Skeletal muscle satellite cell (primary cell): ENCODE results near the gene RTN4RL2.

ENCODE experiments used
- H3K27me3 ChIP-seq: 2 replicates; pipeline ENCODE4 v1.7.0; 2013; ENCODE audit warnings: low read length; ENCODE audit not compliant: control insufficient read depth, insufficient read depth
- H3K36me3 ChIP-seq: 2 replicates; pipeline ENCODE4 v1.7.0; 2013; ENCODE audit warnings: mild to moderate bottlenecking, control low read depth, low read length; ENCODE audit not compliant: insufficient read depth
- H3K4me1 ChIP-seq: 2 replicates; pipeline ENCODE4 v1.7.0; 2013; ENCODE audit warnings: low read length; ENCODE audit not compliant: control insufficient read depth, insufficient read depth
- H3K4me2 ChIP-seq: 2 replicates; pipeline ENCODE4 v1.7.0; 2013; ENCODE audit warnings: mild to moderate bottlenecking, low read length
- H3K4me3 ChIP-seq: 2 replicates; pipeline ENCODE4 v1.7.0; 2013; ENCODE audit warnings: low read length
- H3K9ac ChIP-seq: 2 replicates; pipeline ENCODE4 v1.7.0; 2013; ENCODE audit warnings: mild to moderate bottlenecking, low read depth, low read length, moderate library complexity
- H3K9me3 ChIP-seq: replicated peaks from 2 replicates; pipeline ENCODE4 v1.7.0; 2013; ENCODE audit warnings: mild to moderate bottlenecking, control low read depth, low read length

RTN4RL2 gene

DNA sequence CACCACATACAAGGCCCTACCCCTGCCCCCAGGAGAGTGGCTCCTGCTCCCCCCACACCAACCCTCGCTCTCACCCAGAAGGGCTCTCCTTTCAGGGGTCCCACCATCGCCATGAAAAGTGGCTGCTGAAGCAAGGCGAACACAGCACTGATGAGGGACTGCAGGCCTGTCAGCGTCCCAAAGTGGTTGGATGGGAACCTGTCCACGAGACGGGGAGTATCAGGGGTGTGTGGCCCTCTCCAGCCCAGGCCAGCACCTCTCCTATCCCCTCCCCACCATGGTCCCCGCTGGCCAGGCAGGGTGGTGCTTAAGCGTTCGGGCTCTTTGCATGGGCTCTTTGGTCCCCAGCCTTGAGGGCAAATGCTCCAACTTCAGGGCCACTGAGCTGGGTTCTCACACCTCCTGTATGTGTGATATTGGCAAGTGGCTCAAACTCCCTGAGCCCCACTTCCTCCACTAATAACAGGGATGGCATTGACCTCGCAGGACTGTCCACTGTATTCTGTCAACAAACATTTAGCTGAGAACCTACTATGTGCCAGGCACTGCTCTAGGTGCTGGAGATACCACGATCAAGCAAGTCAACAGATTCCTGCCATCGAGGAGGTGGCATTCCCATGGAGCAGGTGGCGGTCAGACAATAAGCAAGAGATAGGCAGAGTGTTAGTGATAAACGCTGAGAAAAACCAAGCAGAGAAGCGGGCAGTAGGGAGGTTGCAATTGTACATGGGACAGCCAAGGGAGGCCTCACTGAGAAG lies 26.9 kb downstream of the RTN4RL2 start:
- Histone ChIP-seq H3K27me3 (peaks cover 16% of the 10 kb centered on the region), H3K4me3 (no peak overlapping the region), H3K9ac (no peak overlapping the region), H3K4me1 (peaks cover 10% of the 10 kb centered on the region), H3K36me3 (peaks cover 7% of the 10 kb centered on the region), H3K9me3 (no peaks in the 10 kb centered on the region), H3K4me2 (no peak overlapping the region)

DNA sequence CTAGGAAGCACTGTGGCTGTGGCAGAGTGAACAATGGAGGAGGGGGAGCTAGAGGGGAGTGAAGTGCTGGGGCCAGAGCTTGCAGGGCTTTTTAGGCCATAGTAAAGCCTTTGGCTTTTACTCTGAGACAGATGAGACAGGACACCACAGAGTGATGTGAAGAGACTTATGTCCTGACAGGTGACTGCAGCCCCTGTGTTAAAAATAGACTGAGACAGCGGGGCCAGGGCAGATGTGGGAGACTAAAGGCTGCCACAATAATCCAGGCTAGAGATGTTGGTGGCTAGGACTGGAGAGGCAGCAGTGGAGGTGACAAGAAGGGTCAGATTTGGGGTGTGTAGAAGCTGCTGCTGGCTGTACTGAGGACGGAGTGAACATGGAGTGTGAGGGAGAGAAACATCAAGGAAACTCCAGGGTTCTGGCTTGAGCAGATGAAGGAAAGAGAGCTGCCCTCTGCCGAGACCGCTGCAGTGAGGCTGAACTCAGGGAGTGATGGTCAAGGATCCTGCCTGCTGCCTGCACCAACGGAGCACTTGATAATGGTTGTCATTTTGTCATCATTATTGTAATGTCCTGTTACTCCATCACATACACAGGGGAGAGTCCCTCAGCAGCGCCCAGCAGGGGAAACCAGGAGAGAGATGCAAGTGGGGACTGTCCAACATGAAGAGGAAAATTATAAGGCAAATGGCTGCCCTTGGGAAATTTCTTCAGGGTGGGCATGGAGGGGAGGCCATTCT lies 27.8 kb downstream of the RTN4RL2 start:
- Histone ChIP-seq H3K9me3 (no peaks in the 10 kb centered on the region), H3K27me3 (peaks cover 8% of the 10 kb centered on the region), H3K4me1 (peaks cover 6% of the 10 kb centered on the region), H3K36me3 (peaks cover 7% of the 10 kb centered on the region), H3K4me2 (no peak overlapping the region), H3K9ac (no peak overlapping the region), H3K4me3 (no peak overlapping the region)

GRCh38 chr11:57490456-57491248 lies 30.3 kb downstream of the RTN4RL2 start:
- Histone ChIP-seq H3K36me3 (no peaks in the 10 kb centered on the region), H3K9ac (no peak overlapping the region), H3K4me1 (no peaks in the 10 kb centered on the region), H3K4me3 (no peak overlapping the region), H3K27me3 (no peaks in the 10 kb centered on the region), H3K4me2 (no peak overlapping the region), H3K9me3 (no peaks in the 10 kb centered on the region)

- peaks cover 4% of the 10 kb centered on the region for H3K36me3 ChIP-seq
These were observed 31.2 kb downstream of the RTN4RL2 start for GRCh38 chr11:57491371-57492061.

GRCh38 chr11:57493507-57494503 lies 33.5 kb downstream of the RTN4RL2 start:
- no peak overlapping the region for H3K4me2 ChIP-seq
- H3K9me3 ChIP-seq, result no peaks in the 10 kb centered on the region
- H3K27me3 ChIP-seq, result no peaks in the 10 kb centered on the region
- H3K36me3 ChIP-seq, result peaks cover 4% of the 10 kb centered on the region
- H3K4me3 ChIP-seq, result no peak overlapping the region
- no peaks in the 10 kb centered on the region for H3K4me1 ChIP-seq
- H3K9ac ChIP-seq, result no peak overlapping the region

More at GRCh38 chr11:57491371-57492061, 31.2 kb downstream of the RTN4RL2 start:
- Histone ChIP-seq H3K4me2 (no peak overlapping the region), H3K4me3 (no peak overlapping the region), H3K9me3 (no peaks in the 10 kb centered on the region), H3K9ac (no peak overlapping the region), H3K27me3 (no peaks in the 10 kb centered on the region), H3K4me1 (no peaks in the 10 kb centered on the region)

- no peak overlapping the region for H3K4me3 ChIP-seq
- no peaks in the 10 kb centered on the region for H3K9me3 ChIP-seq
- H3K27me3 ChIP-seq, result no peaks in the 10 kb centered on the region
- no peak overlapping the region for H3K4me2 ChIP-seq
- peaks cover 4% of the 10 kb centered on the region for H3K36me3 ChIP-seq
- peaks cover 12% of the 10 kb centered on the region for H3K4me1 ChIP-seq
- H3K9ac ChIP-seq, result no peak overlapping the region
These were observed 35.9 kb downstream of the RTN4RL2 start for GRCh38 chr11:57496109-57496820.

GRCh38 chr11:57497303-57498247 lies 37.2 kb downstream of the RTN4RL2 start:
- H3K9me3 ChIP-seq, result no peaks in the 10 kb centered on the region
- no peaks in the 10 kb centered on the region for H3K27me3 ChIP-seq
- H3K4me3 ChIP-seq, result no peak overlapping the region
- H3K4me1 ChIP-seq, result peaks cover 12% of the 10 kb centered on the region
- H3K9ac ChIP-seq, result no peak overlapping the region
- no peak overlapping the region for H3K4me2 ChIP-seq
- H3K36me3 ChIP-seq, result peaks cover 4% of the 10 kb centered on the region

DNA sequence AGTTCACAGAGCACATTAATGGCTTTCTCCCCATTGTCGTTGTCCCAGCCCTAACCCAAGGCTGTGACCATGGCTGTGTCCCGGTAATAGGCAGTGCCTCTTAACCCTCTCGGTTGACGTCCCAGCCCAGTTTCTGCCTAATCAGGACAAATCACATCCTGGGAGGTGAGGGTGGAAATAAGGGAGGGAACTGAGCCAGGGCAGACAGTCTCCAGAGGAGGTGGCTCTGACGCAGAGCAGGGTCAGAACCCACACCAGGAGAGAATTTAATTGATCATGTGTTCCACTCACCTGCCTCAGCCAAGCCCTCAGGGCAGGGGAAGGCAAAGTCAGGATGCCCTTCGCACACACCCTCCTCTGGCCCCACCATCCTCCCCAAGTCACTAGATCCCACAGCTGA lies 38.2 kb downstream of the RTN4RL2 start:
- Histone ChIP-seq H3K4me3 (no peak overlapping the region), H3K36me3 (peaks cover 4% of the 10 kb centered on the region), H3K4me2 (no peak overlapping the region), H3K4me1 (peaks cover 12% of the 10 kb centered on the region), H3K27me3 (no peaks in the 10 kb centered on the region), H3K9ac (no peak overlapping the region), H3K9me3 (no peaks in the 10 kb centered on the region)

DNA sequence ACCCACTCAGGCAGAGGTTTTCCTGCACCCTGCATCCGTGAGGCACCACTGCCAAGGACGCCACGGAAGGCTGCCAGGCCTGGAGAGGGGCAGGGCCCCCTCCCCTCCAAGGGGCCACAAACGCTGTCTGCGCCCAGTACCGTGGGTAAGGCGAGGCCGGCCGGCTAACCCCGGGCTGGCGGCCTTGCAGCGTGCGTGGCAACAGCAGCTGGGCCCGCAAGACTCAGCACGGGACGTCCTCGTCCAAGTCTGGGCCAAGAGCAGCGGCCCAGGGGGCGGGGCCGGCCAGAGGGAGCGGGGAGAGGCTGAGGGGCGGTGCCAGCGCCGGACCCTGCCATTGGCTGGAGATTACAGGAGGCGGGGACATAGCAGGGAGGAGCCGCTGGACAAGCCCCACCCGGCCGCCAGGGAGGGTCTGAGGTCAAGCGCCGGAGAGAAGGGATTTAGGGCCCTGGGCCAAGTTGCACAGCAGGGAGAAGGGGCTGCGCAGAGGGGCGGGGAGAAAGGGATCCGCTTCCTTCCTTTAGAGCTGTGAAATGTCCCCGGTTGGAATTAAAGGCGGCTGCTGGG lies 39.2 kb downstream of the RTN4RL2 start:
- Histone ChIP-seq H3K9ac (peak overlapping the region; percentile 69), H3K4me2 (peak overlapping the region; percentile 97), H3K4me1 (peaks cover 12% of the 10 kb centered on the region), H3K36me3 (peaks cover 4% of the 10 kb centered on the region), H3K9me3 (no peaks in the 10 kb centered on the region), H3K4me3 (peak overlapping the region; percentile 70), H3K27me3 (no peaks in the 10 kb centered on the region)
